Thyroid gland (tissue), 4 donors: ENCODE results near the gene HS3ST2.

Experiments
- CTCF ChIP-seq, 6 experiments: fragments of 200-600 bp in 3 of 6; fragments of 450-650 bp in 3 of 6; sonication (generic) in 3 of 6; IDR thresholded peaks; one replicate each; pipeline ENCODE4 v1.5.1; 2016 to 2019; ENCODE audit warnings: antibody characterized with exemption in 6 of 6, mild to moderate bottlenecking in 2 of 6, inconsistent platforms in 1 of 6, moderate library complexity in 1 of 6
- POLR2A ChIP-seq, 2 donors: fragments of 450-650 bp; IDR thresholded peaks; one replicate each; pipeline ENCODE4 v1.6.1; 2017; ENCODE audit warnings: antibody characterized with exemption in 2 of 2, mild to moderate bottlenecking in 2 of 2, moderate library complexity in 1 of 2

- TF ChIP-seq CTCF (IDR thresholded peaks at IDR 0.05) = no peak
- TF ChIP-seq POLR2A (IDR thresholded peaks at IDR 0.05) = no peak
Measured at GRCh38 chr16:22847100-22847499, 33.1 kb downstream of the HS3ST2 start.
